ENCODE data around the gene COPS8. TPM values are rescaled to one million over a fixed set of nuclear protein-coding genes. Genes with fewer than 3 reads are reported as not detected.

COPS8 gene
- 22.4 TPM for total RNA-seq

- DNase-seq (ENCODE audit: low read depth in 2 of 3, low spot score in 2 of 3): peak; percentile 79 to 93 (median 91)
Observed at GRCh38 chr2:237085248-237086221, at the start of gene COPS8. Gene COPS8 (plus strand): TSS chr2:237085889. CDS start chr2:237085965, 76 bp downstream.

- no peak for DNase-seq (ENCODE audit: low read depth in 2 of 3, low spot score in 2 of 3)
Observed at GRCh38 chr2:237039301-237040031, 46.2 kb upstream of the COPS8 start.

- DNase-seq (ENCODE audit: low read depth in 2 of 3, low spot score in 2 of 3): no peak
Observed at GRCh38 chr2:237041231-237041630, 44.5 kb upstream of the COPS8 start.

GRCh38 chr2:237042101-237042500 lies 43.6 kb upstream of the COPS8 start:
- DNase-seq (ENCODE audit: low read depth in 2 of 3, low spot score in 2 of 3): no peak

- DNase-seq (ENCODE audit: low read depth in 2 of 3, low spot score in 2 of 3): no peak
Observed at GRCh38 chr2:237043866-237044265, 41.8 kb upstream of the COPS8 start.

- no peak for DNase-seq (ENCODE audit: low read depth in 2 of 3, low spot score in 2 of 3)
Observed at GRCh38 chr2:237044281-237044680, 41.4 kb upstream of the COPS8 start.

- no peak for DNase-seq (ENCODE audit: low read depth in 2 of 3, low spot score in 2 of 3)
Observed at GRCh38 chr2:237045449-237045848, 40.2 kb upstream of the COPS8 start.

GRCh38 chr2:237048595-237048994 lies 37.1 kb upstream of the COPS8 start:
- DNase-seq (ENCODE audit: low read depth in 2 of 3, low spot score in 2 of 3): no peak

GRCh38 chr2:237051861-237052260 lies 33.8 kb upstream of the COPS8 start:
- DNase-seq (ENCODE audit: low read depth in 2 of 3, low spot score in 2 of 3): no peak

GRCh38 chr2:237053066-237053465 lies 32.6 kb upstream of the COPS8 start:
- no peak for DNase-seq (ENCODE audit: low read depth in 2 of 3, low spot score in 2 of 3)

GRCh38 chr2:237055386-237056100 lies 30.1 kb upstream of the COPS8 start:
- no peak for DNase-seq (ENCODE audit: low read depth in 2 of 3, low spot score in 2 of 3)

GRCh38 chr2:237056287-237056875 lies 29.3 kb upstream of the COPS8 start:
- DNase-seq (ENCODE audit: low read depth in 2 of 3, low spot score in 2 of 3): no peak

GRCh38 chr2:237057107-237057506 lies 28.6 kb upstream of the COPS8 start:
- no peak for DNase-seq (ENCODE audit: low read depth in 2 of 3, low spot score in 2 of 3)

GRCh38 chr2:237057893-237058300 lies 27.8 kb upstream of the COPS8 start:
- no peak for DNase-seq (ENCODE audit: low read depth in 2 of 3, low spot score in 2 of 3)

- DNase-seq (ENCODE audit: low read depth in 2 of 3, low spot score in 2 of 3): no peak
Observed at GRCh38 chr2:237058423-237058822, 27.3 kb upstream of the COPS8 start.

- DNase-seq (ENCODE audit: low read depth in 2 of 3, low spot score in 2 of 3): no peak
Observed at GRCh38 chr2:237059155-237059875, 26.4 kb upstream of the COPS8 start.

GRCh38 chr2:237060534-237061312 lies 25.0 kb upstream of the COPS8 start:
- peak in 2 of 3 donors; percentile 29 to 61 for DNase-seq (ENCODE audit: low read depth in 2 of 3, low spot score in 2 of 3)

GRCh38 chr2:237061356-237061755 lies 24.3 kb upstream of the COPS8 start:
- DNase-seq (ENCODE audit: low read depth in 2 of 3, low spot score in 2 of 3): no peak

GRCh38 chr2:237062585-237062984 lies 23.1 kb upstream of the COPS8 start:
- no peak for DNase-seq (ENCODE audit: low read depth in 2 of 3, low spot score in 2 of 3)

All from hematopoietic multipotent progenitor cell (in vitro differentiated cells).